ENCODE data around the gene ZNF805. TPM values are rescaled to one million over a fixed set of nuclear protein-coding genes. Genes with fewer than 3 reads are reported as not detected.

Gene ZNF805
- total RNA-seq, 1 experiment from 2014 or later, result 12.9 TPM

DNA sequence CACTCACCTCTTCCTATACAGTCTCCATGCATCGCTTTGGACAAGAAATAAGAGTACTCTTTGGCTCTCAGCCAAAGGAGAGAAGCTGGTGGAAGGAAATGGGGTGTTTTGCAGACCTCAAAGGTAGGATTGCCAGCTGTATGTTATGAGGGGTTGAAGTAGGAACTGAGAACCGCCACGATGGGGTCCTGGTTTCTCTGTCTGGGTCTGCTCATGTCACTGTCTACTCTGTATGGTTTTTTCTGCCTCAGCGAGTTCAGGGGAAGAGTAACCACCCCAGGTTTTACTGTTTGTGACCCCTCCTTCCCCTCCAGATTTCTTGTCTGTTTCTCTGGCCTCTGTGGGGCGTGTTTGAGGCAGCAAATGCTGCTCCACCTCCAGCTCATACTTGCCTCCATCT is 4.1 kb downstream of the ZNF805 start:
- Histone ChIP-seq H2AFZ (ENCODE audit: low read length) (no peak overlapping the region), H3K79me2 (ENCODE audit: low read length) (peaks cover 50% of the 10 kb centered on the region), H3K27ac (ENCODE audit: low read length) (no peak overlapping the region), H3K27me3 (ENCODE audit: low read length) (no peaks in the 10 kb centered on the region), H4K20me1 (ENCODE audit: low read length) (no peaks in the 10 kb centered on the region), H3K4me2 (ENCODE audit: low read length) (no peak overlapping the region), H3K9ac (ENCODE audit: low read length) (no peak overlapping the region), H3F3A (ENCODE audit: low read length, unreplicated experiment) (no peaks in the 10 kb centered on the region), H3K9me2 (replicated peaks; ENCODE audit: low read length) (no peaks in the 10 kb centered on the region), H3K9me3 (ENCODE audit: low read length) (no peaks in the 10 kb centered on the region), H3K4me1 (ENCODE audit: insufficient read depth, low read length) (peaks cover 17% of the 10 kb centered on the region), H3K4me3 (ENCODE audit: low read length) (no peak overlapping the region), H3K36me3 (ENCODE audit: low read depth, low read length) (peaks cover 38% of the 10 kb centered on the region)
- CTCF ChIA-PET, result interaction anchor here (0.6 kb wide), 1 partner anchor 21 kb away, joined by 5 read pairs; no protein-coding TSS in a partner anchor
- DNase-seq (no peak), ATAC-seq (no peak)
- POLR2A ChIA-PET (ENCODE audit: unreplicated experiment), result no interaction called here
- intact Hi-C loops (cut with micrococcal nuclease), result no loop called here
- no peak for TF ChIP-seq CTCF (conservative IDR thresholded peaks at IDR 0.05; ENCODE audit: low read depth, low read length)
- no peak for TF ChIP-seq EZH2phosphoT487 (IDR thresholded peaks at IDR 0.05; ENCODE audit: borderline replicate concordance, low read length)
- no peak for TF ChIP-seq EZH2 (IDR thresholded peaks at IDR 0.05; ENCODE audit: low read length, unreplicated experiment)
- no TSS peak for BruUV-seq (replicated peaks)

- no peak for TF ChIP-seq CTCF (conservative IDR thresholded peaks at IDR 0.05; ENCODE audit: low read depth, low read length)
- no peak for TF ChIP-seq EZH2 (IDR thresholded peaks at IDR 0.05; ENCODE audit: low read length, unreplicated experiment)
- TF ChIP-seq EZH2phosphoT487 (IDR thresholded peaks at IDR 0.05; ENCODE audit: borderline replicate concordance, low read length), result no peak
- no TSS peak for BruUV-seq (replicated peaks)
Observed at GRCh38 chr19:57245066-57245465, 4.6 kb downstream of the ZNF805 start.

GRCh38 chr19:57245959-57246358 is 5.5 kb downstream of the ZNF805 start:
- peaks cover 46% of the 10 kb centered on the region for H3K79me2 ChIP-seq (ENCODE audit: low read length)
- ATAC-seq (no peak), DNase-seq (no peak)
- BruUV-seq (replicated peaks), result no TSS peak
- peaks cover 13% of the 10 kb centered on the region for H3K4me1 ChIP-seq (ENCODE audit: insufficient read depth, low read length)
- no peak overlapping the region for H3K4me2 ChIP-seq (ENCODE audit: low read length)
- H3K36me3 ChIP-seq (ENCODE audit: low read depth, low read length), result peaks cover 42% of the 10 kb centered on the region
- H2AFZ ChIP-seq (ENCODE audit: low read length), result no peak overlapping the region
- no peak overlapping the region for H3K9ac ChIP-seq (ENCODE audit: low read length)
- CTCF ChIA-PET, result interaction anchor here (0.6 kb wide), 1 partner anchor 1080 kb away, joined by 4 read pairs; no protein-coding TSS in a partner anchor
- no peaks in the 10 kb centered on the region for H3K9me3 ChIP-seq (ENCODE audit: low read length)
- no peaks in the 10 kb centered on the region for H3K27me3 ChIP-seq (ENCODE audit: low read length)
- POLR2A ChIA-PET (ENCODE audit: unreplicated experiment), result no interaction called here
- no peaks in the 10 kb centered on the region for H3F3A ChIP-seq (ENCODE audit: low read length, unreplicated experiment)
- H3K4me3 ChIP-seq (ENCODE audit: low read length), result no peak overlapping the region
- no peak overlapping the region for H3K27ac ChIP-seq (ENCODE audit: low read length)
- no peaks in the 10 kb centered on the region for H4K20me1 ChIP-seq (ENCODE audit: low read length)
- TF ChIP-seq EZH2phosphoT487 (IDR thresholded peaks at IDR 0.05; ENCODE audit: borderline replicate concordance, low read length) (no peak), CTCF (conservative IDR thresholded peaks at IDR 0.05; ENCODE audit: low read depth, low read length) (no peak), EZH2 (IDR thresholded peaks at IDR 0.05; ENCODE audit: low read length, unreplicated experiment) (no peak)
- no peaks in the 10 kb centered on the region for H3K9me2 ChIP-seq (replicated peaks; ENCODE audit: low read length)
- intact Hi-C loops (cut with micrococcal nuclease), result no loop called here

More at GRCh38 chr19:57245066-57245465, 4.6 kb downstream of the ZNF805 start:
- Histone ChIP-seq H2AFZ (ENCODE audit: low read length) (no peak overlapping the region), H3K27me3 (ENCODE audit: low read length) (no peaks in the 10 kb centered on the region), H3F3A (ENCODE audit: low read length, unreplicated experiment) (no peaks in the 10 kb centered on the region), H3K4me1 (ENCODE audit: insufficient read depth, low read length) (peaks cover 15% of the 10 kb centered on the region), H3K9me3 (ENCODE audit: low read length) (no peaks in the 10 kb centered on the region), H3K9me2 (replicated peaks; ENCODE audit: low read length) (no peaks in the 10 kb centered on the region), H3K27ac (ENCODE audit: low read length) (no peak overlapping the region), H3K4me3 (ENCODE audit: low read length) (no peak overlapping the region), H3K9ac (ENCODE audit: low read length) (no peak overlapping the region), H3K36me3 (ENCODE audit: low read depth, low read length) (peaks cover 38% of the 10 kb centered on the region), H3K79me2 (ENCODE audit: low read length) (peaks cover 50% of the 10 kb centered on the region), H4K20me1 (ENCODE audit: low read length) (no peaks in the 10 kb centered on the region), H3K4me2 (ENCODE audit: low read length) (no peak overlapping the region)
- no peak for ATAC-seq
- intact Hi-C loops (cut with micrococcal nuclease), result no loop called here
- ChIA-PET CTCF (no interaction called here), POLR2A (ENCODE audit: unreplicated experiment) (no interaction called here)
- no peak for DNase-seq
